CD4-positive, alpha-beta T cell treated with Interleukin-12 subunit alpha and Interleukin-12 subunit beta, for 1 hour (primary cell): ENCODE measurements around the gene SNX5.

Experiments used
- DNase-seq: peaks from one replicate; pipeline ENCODE4 v3.0.0-alpha.2; 2020

Gene SNX5

GRCh38 chr20:17958373-17959256 is 10.0 kb downstream of the SNX5 start:
- no peak for DNase-seq

GRCh38 chr20:17957505-17958363 is 10.9 kb downstream of the SNX5 start:
- no peak for DNase-seq

- DNase-seq: no peak
Observed at GRCh38 chr20:17956099-17956685, 12.4 kb downstream of the SNX5 start.

- no peak for DNase-seq
Observed at GRCh38 chr20:17955302-17955701, 13.3 kb downstream of the SNX5 start.

GRCh38 chr20:17953935-17954334 is 14.7 kb downstream of the SNX5 start:
- no peak for DNase-seq

- no peak for DNase-seq
Observed at GRCh38 chr20:17952692-17953684, 15.6 kb downstream of the SNX5 start.

GRCh38 chr20:17951323-17951722 is 17.3 kb downstream of the SNX5 start:
- DNase-seq: no peak

GRCh38 chr20:17950670-17951069 is 17.9 kb downstream of the SNX5 start:
- no peak for DNase-seq

- no peak for DNase-seq
Observed at GRCh38 chr20:17949899-17950298, 18.7 kb downstream of the SNX5 start.

- DNase-seq: no peak
Observed at GRCh38 chr20:17948442-17948841, 20.2 kb downstream of the SNX5 start.

GRCh38 chr20:17947474-17947815 is 21.1 kb downstream of the SNX5 start:
- DNase-seq: no peak

GRCh38 chr20:17946572-17947473 is 21.8 kb downstream of the SNX5 start:
- DNase-seq: no peak

GRCh38 chr20:17946040-17946439 is 22.6 kb downstream of the SNX5 start:
- no peak for DNase-seq

GRCh38 chr20:17944854-17945474 is 23.6 kb downstream of the SNX5 start:
- no peak for DNase-seq

GRCh38 chr20:17943343-17943742 is 25.3 kb downstream of the SNX5 start:
- DNase-seq: no peak

GRCh38 chr20:17941826-17942196 is 26.8 kb downstream of the SNX5 start:
- DNase-seq: no peak

GRCh38 chr20:17941087-17941825 is 27.3 kb downstream of the SNX5 start:
- no peak for DNase-seq

- DNase-seq: no peak
Observed at GRCh38 chr20:17940224-17940971, 28.2 kb downstream of the SNX5 start.

GRCh38 chr20:17939622-17940223 is 28.9 kb downstream of the SNX5 start:
- DNase-seq: no peak
